KOPT-K1 (cell line): Measurements from ENCODE around the gene XYLB.

Experiments
- H3K27ac ChIP-seq: fragments of 200-600 bp; sonication (generic); 2 replicates; pipeline ENCODE4 v1.5.1; 2016; ENCODE audit warnings: antibody characterized with exemption, mild to moderate bottlenecking, low read depth, low read length; ENCODE audit not compliant: poor library complexity, severe bottlenecking
- H3K36me3 ChIP-seq: fragments of 200-600 bp; sonication (generic); 2 replicates; pipeline ENCODE4 v1.5.1; 2017; ENCODE audit warnings: antibody characterized with exemption, mild to moderate bottlenecking, low read length, moderate library complexity; ENCODE audit not compliant: insufficient read depth
- H3K9me3 ChIP-seq: fragments of 200-600 bp; sonication (generic); 2 replicates; pipeline ENCODE4 v1.5.1; 2017; ENCODE audit warnings: antibody characterized with exemption, low read length, mild to moderate bottlenecking; ENCODE audit not compliant: insufficient read depth, poor library complexity, severe bottlenecking

The XYLB gene

GRCh38 chr3:38459499-38460048 is 113.0 kb downstream of the XYLB start:
- no peaks in the 10 kb centered on the region for H3K36me3 ChIP-seq
- no peak overlapping the region for H3K27ac ChIP-seq
- peaks cover 17% of the 10 kb centered on the region for H3K9me3 ChIP-seq

GRCh38 chr3:38460377-38461270 is 114.0 kb downstream of the XYLB start:
- Histone ChIP-seq H3K27ac (no peak overlapping the region), H3K9me3 (peaks cover 25% of the 10 kb centered on the region), H3K36me3 (no peaks in the 10 kb centered on the region)
